ENCODE data around the gene ZBTB7C.
A peak's percentile ranks its signal among the peaks of the same experiment; 100 is the strongest.

The ZBTB7C gene

DNA sequence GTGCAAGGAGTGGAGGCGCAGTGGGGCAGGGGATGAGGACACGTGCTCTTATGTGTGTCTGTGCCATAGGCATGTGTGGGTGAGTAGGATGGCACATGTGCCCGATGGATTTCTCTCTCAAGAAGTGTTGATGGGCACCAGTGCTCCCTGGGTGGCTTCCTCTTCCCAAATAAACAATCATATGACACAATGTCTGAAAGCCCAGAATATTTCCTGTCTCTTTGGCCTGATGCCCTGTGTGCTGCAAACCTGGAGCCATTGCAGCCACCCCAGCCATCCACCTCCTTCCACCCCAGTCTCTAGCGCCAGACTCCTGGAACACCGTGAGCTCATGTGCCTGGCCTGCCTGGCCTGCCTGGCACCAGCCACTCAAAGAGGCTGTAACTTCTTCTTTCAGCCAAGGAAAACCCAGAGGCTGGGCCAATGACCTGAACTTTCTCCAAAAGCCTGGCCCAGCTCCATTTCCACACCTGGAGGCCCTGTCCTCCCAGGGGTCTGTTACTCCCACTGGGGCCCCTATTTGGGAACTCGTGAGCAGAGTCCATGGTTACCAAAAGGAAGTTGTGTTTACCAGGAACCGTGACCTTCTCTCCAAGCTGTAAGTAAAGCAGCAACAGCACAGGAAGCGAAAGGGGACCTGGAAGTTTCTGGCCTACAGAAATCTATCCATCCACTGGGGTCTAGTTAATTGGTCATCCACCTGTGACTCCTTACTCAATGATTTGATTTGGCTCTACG, 9.5 kb upstream of the ZBTB7C start:
- DNase-seq (ENCODE audit: low read depth in 2 of 2): no peak

DNA sequence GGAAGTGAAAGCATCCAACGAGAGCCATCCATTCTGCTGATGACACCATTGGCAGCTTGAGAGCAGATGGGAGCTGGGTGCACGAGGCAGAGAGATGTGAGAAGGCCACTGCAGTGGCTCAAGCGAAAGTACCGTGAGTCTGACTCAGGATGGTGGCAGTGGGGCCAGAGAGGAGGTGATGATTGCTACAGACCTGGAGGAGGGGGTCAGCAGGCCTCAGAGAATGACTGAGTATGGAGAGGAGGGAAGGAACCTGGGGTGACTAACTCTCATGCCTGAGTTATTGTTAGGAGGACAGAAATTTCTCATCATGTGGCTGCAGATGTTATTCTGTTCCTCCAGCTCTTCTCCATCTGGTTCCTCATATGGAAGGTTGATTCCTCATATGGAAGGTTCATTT, 8.8 kb upstream of the ZBTB7C start:
- no peak for DNase-seq (ENCODE audit: low read depth in 2 of 2)

DNA sequence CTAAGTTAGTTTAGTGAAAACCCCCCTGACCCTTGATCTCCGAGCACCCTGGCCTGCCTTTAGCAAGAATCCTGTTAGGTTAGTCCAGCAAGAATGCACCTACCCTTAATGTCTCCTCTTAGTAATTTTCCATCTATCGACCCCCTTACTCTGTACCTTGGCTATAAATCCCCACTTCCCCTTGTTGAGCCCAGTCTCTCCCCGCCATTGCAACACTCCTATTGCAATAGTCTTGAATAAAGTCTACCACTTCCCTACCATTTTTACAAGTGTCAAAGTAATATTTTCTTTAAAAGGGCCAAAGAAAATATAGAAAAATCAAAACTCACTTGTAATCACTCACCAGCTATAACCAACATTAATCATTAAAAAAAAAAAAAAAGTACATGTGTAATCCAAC, 4.2 kb upstream of the ZBTB7C start:
- no peak for DNase-seq (ENCODE audit: low read depth in 2 of 2)

DNA sequence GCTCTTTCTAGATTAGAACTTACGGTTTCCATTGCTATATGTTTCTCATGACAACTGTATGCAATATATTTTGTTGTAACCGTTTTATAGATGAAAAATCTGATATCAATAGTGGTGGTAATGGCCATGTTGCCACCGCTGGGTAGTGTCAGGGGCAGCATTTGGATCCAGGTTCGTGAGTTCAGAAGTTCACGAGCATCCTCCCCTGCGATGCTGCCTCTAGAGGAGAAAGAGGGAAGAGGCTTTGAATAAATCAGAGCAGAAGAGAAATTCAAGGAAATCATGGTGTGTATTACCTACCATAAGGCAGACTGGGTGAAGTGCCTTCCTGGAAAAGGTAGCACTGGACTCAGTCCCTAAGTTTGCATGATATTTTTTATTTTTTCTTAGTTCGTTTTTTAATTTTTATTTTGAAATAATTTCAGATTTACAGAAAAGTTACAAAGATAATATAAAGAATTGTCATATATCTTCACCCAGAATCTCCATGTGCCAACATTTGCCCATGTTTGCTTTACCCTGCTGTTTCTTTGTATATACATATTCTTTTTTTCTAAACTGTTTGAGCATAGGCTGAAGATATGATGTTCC, 3.3 kb upstream of the ZBTB7C start:
- DNase-seq (ENCODE audit: low read depth in 2 of 2): no peak

DNA sequence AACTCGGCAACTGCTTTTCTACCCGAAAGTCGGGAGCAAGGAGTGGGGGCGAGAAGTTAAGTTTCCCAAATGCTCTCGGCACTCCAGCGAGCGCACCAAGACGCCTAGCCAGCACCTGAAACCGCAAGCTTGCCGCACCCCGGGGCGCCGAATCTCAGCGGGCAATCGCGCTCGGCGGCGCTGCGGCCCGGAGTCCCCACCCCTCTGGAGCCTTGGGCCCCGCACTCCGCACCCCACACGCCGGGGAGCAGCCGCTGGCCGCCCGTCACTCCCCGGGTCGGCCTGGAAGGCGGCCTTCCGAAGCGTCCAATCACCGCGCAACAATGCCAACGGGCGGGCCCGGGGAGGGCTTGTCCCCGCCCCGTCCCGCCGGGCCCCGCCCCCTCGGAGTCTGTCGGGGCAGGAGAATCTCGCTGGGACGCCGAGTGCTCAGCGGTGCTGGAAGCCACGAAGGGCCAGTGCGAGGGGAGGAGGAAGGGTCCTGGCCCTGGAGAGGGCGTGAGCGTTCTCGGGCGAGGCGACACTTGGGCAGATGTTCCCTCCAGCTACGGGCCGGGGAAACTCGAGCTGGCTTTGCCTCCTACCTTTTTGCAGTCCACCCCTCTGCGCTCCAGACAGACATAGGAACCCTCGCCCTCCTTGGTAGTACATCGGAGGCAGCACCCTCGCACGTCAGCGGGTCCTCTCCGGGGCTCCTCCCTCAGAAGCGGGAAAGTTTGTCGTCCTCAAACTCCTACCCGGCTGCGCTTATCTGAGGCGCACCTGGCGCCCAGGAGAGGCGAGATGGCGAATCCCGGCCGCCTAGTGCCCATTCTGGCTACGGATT, 1.1 kb upstream of the ZBTB7C start:
- peak in 1 of 2 donors; percentile 23 for DNase-seq (ENCODE audit: low read depth in 2 of 2)

DNA sequence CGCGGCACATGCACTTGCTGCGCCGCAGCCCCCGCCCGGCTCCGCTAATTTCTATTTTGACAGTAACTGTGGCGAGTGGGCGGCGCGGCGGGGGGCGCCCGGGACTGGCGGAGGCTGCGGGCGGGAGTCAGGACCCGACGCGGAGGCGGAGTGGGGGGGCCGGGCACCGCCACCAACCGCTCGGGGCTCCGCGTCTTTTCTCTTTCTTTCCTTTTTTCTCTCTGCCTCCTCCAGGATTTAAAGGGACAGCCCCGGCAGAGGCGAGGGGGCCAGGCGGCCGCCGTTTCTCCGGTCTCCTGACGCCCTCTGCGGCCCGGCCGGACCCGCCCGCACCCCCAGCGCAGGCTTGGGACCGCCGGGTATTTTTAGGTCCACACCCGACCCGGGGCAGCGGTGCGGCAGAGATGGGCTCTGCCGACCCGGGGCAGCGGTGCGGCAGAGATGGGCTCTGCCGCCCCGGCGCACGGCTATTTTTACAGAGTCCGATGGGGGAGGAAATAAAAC, 460 bp upstream of the ZBTB7C start:
- no peak for DNase-seq (ENCODE audit: low read depth in 2 of 2)

DNA sequence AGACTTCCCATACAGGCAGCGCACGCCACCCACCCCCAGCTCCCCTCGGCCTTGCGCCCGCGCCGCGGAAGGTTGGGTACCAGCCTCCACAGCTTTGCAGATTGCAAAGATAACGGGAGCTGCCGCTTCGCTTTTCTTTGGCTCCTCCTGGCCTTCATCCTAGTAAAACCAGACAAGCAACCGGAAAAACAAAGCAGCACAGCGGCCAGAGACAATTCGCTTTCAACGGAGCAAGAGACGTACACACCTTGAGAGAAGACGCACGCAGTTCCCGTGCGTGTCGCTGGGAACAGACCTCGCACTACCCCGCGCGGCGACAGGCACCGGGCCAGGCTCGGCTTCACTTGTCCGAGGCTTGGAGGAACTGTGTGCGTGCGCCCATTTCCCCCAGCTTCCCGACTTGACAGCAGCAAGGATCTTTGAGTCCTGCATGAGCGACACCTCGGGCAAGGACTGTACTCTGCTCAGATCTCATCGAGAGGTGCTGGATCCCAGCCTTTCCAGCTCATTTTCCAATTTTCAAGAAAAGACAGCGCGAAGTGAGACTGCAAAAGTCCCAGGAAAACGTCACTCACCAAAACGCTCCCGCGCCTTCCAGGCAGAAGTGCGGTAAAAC, 964 bp downstream of the ZBTB7C start:
- no peak for DNase-seq (ENCODE audit: low read depth in 2 of 2)

DNA sequence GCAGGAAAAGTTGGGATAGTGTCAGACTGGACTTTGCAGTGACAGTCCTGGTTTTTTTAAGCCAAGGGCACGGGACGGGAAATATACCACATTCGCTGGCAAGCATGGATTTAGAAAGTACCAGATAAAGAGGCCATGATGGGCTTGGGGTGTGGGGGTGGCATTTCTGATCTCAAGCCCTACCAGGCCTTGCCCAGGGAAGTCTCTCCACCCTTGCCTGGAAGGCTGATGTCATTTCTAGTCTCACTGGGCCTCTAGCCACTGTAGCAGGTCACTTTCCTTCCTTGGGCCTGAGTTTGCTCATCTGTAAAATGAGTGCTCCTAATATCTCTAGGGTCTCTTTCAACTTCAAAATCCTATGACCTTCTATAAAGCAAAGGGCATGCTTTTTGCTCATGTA, 1.8 kb downstream of the ZBTB7C start:
- no peak for DNase-seq (ENCODE audit: low read depth in 2 of 2)

DNA sequence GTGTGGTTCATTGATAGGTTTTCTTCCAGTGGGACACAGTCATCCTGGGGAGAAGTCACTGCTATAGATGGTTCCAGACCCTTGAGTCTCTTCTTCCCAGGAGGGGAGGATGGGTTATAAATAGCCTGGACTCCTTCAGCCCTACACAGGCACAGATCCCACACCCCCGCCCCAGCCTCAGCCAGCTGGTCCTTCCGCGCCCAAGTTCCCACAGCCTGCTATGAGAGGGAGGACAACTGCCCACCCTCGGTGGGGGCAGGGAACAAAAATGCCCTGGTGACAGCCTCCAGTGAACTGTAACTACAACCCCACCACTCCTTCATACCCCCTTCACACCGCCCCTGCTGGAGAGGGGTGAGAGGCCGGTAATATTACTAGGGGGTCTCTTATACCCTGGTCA, 3.2 kb downstream of the ZBTB7C start:
- DNase-seq (ENCODE audit: low read depth in 2 of 2): no peak

DNA sequence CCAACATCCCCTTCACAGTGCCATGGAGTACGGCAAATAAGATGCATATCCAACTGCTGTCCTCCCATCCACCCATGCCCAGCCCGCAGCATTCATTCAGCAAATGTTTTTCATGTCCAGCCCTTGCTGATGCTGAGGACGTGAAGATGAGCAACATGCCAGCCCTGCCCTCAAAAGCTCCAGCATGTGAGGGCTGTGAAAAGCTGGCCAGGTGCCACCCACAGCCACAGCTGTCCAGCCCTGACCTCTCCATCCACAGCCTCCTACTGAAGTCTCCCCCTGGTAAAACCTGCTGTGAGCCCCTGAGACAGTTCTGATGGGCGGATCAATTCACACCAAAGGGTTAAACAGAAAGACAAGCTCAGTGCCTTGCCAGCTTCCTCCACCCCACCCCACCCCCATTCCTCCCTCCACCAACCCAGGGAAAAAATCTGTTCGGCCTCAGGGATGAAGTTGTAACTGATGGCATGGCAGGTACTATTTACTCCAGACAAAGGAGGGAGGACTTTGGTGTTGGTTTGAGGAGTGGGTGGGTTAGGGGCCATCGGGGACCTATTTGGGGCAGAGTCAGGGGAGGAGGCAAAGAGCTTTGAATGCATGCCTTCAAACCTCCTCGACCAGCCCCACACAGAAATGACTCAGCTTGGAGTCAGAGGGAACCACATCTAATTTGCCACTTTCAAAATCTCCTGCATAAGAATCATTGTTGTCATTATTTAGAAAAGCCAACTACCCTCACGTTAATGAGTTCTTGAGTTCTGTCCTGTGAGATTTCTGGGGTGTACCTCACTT, 4.3 kb downstream of the ZBTB7C start:
- DNase-seq (ENCODE audit: low read depth in 2 of 2): no peak

DNA sequence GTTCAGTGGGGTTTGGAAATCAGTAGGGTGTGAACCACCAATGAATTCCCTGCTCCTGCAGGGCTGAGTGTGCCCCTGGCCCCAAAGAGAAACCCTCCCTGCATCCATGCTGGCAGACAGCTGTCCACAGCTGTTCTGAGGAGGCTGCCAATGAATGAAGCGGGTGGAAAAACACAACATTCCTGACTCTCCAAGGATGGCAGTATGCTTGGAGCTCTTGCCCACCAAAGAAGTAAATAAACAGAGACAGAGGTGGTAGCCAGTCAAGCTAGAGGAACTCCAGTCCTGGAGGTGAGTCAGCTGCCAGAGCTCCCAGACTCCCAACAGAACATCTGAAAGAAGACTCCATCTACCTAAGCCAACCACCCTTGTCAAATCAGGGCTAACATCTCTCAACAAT, 6.2 kb downstream of the ZBTB7C start:
- no peak for DNase-seq (ENCODE audit: low read depth in 2 of 2)

DNA sequence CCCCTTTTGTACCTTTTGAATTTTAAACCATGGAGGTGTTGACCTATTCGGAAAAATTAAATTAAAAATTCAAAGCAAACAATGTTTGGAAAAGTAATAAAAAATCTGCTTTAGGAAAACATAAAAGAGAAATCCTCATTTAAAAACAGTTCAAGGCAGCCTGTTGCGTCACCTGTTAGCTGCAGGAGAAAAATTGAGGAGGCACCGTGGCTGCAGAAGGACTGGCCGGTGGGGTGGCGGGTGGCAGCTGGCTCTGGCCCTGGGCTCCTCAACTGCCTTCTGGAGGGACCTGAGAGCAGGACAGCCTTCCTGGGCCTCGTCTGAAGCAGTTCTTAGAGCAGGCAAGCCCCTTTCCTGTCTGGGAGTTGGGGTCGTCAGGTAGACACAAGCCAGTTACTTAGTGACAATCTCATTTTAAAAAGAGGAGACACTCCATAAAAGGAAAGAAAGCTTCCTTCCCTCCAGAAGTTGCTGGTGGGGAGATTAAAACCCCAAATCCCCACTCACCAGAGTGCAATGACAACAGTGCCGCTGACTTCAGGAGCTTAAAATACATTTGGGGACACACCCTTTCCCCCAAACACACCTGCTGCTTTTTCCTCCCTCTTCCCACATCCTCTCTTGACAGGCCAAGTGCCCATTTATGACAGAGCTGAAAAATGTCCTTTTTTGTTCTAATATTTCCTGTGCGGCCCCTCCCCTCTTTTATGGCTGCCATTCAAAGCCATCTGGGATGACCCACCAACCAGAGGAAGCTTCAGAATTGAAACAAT, 9.7 kb downstream of the ZBTB7C start:
- no peak for DNase-seq (ENCODE audit: low read depth in 2 of 2)

DNA sequence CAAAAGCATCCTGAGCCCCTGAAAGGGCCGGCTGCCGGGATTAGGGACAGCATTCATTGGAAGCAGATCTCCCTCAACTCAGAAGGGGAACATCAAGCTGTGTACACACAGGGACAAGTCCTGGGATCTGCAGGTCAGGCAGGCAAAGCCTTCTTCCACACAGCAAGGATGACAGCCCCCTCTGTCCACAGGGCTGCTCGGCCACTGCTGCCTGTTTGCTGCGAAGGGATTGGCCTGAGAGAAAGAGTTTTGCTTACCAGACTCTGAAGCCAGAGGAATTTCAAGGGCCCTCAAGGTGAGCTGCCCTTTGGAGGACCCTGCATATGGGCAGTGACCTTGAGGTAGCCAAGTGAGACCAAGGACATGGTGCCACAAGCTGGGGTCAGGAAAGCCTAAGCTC, 11.1 kb downstream of the ZBTB7C start:
- DNase-seq (ENCODE audit: low read depth in 2 of 2): no peak

DNA sequence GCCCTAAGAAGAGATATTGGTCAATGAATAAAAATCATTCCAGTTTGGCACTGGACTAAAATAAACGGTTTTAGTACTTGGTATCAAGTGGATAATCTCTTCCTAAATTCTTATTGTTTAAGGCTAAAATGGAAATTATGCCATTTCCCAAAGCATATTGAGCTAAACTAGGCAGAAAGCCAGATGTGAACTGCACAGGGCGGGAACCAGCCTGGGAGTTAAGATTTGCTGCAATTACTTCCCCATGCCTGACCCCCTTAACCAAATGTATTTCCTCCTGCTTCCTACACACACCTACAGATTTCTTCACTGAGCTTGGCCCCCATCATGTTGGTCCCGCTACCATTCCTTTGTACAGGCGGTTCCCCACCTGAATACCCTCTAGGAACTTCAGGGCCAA, 12.2 kb downstream of the ZBTB7C start:
- DNase-seq (ENCODE audit: low read depth in 2 of 2): no peak

DNA sequence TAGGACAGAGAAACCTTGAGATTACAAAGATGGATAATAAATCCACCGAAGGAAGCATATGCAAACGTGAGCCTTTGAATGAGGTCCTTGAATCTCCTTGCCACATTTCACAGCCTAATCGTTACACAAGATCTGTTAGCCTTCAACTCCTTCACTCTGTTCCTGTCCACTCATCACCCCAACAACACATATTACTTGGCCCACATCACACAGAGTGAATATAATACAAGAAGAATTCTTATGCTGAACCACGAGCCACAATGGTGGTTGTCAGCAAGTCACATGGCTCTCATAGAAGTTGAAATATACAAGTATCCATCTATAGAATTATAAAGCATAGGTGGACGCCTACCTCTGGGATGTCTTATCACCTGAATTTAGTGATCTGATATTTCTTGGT, 12.6 kb downstream of the ZBTB7C start:
- DNase-seq (ENCODE audit: low read depth in 2 of 2): no peak

DNA sequence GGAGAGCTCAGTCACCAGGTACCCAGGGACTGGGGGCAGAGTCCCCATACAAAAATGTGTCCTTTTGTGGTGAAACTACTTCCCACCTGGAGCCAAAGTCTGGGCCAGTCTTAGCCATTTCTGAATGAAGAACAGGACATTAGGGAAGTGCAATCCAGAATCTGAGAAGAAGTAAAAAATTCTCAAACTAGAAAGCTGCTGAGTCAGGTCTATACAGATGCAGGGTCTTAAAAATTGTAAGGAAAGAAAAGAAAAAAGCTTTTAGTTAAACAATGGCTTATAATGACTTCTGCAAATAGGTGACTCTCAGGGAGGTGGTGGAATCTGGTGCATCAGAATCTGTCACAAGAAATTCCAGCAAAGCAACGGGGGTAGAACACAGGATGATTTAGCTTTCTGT, 13.5 kb downstream of the ZBTB7C start:
- no peak for DNase-seq (ENCODE audit: low read depth in 2 of 2)

DNA sequence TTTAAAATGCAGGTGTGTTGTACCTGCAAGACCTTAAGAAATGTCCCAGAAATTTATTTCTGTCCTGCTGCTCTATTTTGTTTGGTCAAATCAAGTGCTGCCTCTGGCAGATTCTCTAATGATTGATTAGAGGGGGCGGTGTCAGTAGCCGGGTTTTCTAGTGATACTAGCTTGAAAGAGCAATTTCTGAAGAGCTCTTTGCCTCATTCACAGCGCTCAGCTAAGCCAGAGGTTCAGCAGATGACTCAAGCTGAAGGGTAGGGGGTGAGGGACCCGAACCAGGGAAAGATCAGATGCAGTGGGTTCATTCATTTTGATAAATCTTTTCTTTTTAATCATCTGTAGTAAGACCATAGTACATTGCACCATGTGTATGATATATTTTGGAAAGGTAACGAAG, 15.0 kb downstream of the ZBTB7C start:
- DNase-seq (ENCODE audit: low read depth in 2 of 2): no peak

DNA sequence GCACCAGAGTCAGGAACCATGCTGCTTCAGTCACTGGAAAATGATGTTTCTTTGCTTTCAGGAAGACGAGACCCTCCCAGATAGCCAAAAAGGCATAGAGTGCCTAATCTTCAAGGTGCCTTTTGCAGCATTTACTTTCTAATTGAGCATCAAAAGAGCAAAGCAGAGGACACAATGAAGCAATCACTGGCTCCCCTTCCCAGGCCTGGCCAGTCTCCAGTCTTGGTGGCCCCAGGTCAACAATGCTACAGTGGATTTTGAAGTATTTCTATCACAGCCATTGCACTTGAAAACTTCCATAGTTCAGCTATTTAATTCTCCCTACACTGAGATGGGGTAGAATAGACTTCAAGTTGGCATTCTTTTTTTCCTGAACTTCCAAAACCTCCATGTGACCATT, 15.4 kb downstream of the ZBTB7C start:
- DNase-seq (ENCODE audit: low read depth in 2 of 2): no peak

DNA sequence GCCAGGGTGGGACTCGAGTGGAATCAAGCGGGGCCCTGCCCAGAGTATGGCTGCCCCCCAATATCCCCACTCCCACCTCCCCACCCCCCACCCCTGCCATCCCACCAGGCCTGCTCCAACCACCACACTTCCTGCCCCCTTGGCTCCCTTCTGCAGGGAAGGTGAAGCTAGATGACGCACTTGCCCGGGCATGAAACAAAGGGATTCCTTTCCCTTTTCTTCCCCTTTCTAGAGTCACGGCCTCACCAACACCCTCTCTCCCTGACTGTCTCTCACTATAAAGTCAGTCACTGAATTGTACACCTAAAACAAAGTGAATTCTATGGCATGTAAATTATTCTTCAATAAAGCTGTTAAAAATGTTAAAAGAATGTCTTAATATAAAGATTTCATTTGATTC, 16.0 kb downstream of the ZBTB7C start:
- DNase-seq (ENCODE audit: low read depth in 2 of 2): no peak

DNA sequence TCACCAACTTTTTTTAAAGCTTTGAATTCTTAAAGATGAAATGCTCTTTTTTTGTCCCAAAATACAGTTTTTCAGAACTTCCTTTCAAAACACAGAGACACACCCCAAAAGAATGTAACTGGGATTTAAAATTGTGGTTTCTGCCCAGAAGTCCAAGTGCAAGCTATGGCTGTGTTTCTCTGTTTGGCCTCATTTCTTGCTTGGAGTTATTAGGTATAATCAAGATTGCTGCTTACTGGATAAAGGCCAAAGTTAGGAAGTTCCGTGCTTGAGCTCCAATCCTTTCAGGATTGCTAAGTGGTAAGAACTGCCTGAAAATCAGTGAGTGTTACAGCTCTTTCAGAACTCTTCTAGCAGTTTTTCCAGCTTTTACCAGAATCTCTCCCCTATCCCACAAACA, 16.9 kb downstream of the ZBTB7C start:
- DNase-seq (ENCODE audit: low read depth in 2 of 2): no peak

DNA sequence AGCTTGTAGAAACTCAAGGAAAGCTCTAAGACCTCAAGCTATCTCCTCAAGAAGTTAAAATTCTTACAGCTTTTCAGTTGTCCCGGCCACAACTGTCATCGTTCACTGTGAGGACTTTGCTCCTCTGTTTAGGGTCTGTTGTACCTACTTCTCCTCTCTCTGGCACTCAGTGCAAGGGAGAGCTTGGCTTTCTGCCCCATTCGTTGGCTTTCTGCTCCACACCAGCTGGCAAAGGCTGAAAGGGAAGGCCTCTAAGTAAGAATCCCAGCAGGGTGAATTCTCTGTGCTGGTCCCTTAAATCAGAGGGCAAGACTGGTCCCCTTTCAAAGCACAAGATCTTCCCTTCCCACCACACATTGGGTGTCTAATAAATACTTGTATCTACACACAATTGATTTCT, 17.3 kb downstream of the ZBTB7C start:
- no peak for DNase-seq (ENCODE audit: low read depth in 2 of 2)

All from stimulated activated CD8-positive, alpha-beta memory T cell treated with anti-CD3 and anti-CD28 coated beads, Interleukin-7, amount 100 ng/mL, for 1 hour (primary cell).